HG03196 (cell line): ENCODE data around the gene CD9.
"Not testable (repeated sequence)": the region's sequence is repeated elsewhere in the genome, so short reads cannot be mapped to it uniquely, and the experiment has no call there.

Experiments used
- ATAC-seq: cut with Tn5 transposase; IDR thresholded peaks from one replicate; pipeline ENCODE4 v1.9.1; 2021; ENCODE audit not compliant: unreplicated experiment

Gene CD9

GRCh38 chr12:6198556-6198955 lies 1.6 kb upstream of the CD9 start:
- ATAC-seq, result no peak

- ATAC-seq, result no peak
Measured at GRCh38 chr12:6198985-6199530, 1.1 kb upstream of the CD9 start.

- ATAC-seq, result no peak
Measured at GRCh38 chr12:6199531-6200255, 507 bp upstream of the CD9 start.

DNA sequence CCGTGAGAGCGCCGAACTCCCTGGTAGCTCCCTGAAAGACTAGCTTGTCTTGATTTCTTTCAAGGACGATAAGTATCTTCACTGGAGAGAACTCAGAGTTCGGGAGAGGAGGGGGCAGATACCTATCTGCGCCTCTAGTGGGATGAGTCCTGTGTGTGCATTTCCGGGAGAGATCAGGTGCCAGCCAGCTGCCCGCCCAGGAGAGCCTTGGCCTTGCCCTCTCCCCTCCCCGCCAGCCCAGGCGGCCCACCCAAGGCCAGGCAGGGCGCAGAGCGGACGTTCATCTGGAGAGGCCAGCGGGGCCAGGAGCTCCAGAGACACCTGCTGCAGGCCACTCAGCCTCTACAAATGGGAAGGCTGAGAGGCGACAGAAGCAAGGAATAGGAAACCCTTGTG lies 1.0 kb downstream of the CD9 start:
- ATAC-seq, result no peak

DNA sequence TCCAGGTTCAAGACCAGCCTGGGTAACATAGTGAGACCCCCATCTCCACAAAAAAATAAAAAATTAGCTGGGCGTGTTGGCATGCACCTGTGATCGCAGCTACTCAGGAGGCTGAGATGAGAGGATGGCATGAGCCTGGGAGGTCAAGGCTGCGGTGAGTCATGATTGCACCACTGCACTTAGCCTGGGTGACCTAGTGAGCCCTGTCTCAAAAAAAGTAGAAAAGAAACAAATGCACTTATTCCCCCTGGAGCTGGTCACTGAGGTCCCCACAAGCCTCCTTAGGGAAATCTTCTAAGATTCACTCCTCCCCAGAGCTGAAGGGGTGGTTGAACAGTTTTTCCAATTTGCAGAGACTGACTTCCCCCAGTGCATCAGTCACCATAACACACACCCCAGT lies 1.6 kb downstream of the CD9 start:
- no peak for ATAC-seq

DNA sequence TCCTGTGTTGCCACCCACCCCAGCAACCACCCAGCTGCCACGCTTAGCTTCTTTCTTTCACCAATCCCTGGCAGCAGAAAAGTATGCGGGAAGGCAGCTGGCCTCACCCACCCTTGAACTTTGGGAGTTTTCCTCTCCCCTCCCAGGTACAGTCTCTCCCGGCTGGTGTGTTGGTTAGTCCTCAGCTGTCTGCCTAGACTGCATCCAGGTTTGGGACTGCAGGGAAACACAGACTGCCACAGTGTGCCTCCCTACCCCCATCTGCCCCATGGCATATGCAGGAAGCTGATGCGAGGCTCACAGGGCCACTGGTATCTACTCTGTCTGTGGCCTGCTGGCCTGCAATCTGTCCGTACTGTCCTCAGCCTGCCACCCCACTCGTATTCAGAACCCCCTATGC lies 2.1 kb downstream of the CD9 start:
- no peak for ATAC-seq

GRCh38 chr12:6202846-6203245 lies 2.6 kb downstream of the CD9 start:
- no peak for ATAC-seq

DNA sequence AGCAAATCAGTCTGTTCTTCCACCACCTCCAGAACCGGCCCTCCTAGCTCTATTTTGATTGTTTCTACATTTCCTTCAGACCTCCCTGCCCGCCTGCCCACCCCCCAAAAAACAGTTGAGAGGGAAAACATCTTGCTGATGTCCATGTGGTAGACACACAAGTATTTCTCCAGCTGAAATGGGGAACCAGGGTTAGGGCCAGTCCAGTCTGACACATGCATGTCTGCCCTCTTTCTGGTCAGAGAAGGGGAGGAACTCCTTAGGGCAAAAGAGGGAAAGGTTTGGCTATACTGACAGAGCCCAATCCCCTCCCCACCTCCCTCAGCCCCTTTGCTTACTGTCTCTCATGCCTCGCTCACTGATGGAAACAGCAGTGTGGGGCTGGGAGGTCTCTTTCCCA lies 3.4 kb downstream of the CD9 start:
- no peak for ATAC-seq

DNA sequence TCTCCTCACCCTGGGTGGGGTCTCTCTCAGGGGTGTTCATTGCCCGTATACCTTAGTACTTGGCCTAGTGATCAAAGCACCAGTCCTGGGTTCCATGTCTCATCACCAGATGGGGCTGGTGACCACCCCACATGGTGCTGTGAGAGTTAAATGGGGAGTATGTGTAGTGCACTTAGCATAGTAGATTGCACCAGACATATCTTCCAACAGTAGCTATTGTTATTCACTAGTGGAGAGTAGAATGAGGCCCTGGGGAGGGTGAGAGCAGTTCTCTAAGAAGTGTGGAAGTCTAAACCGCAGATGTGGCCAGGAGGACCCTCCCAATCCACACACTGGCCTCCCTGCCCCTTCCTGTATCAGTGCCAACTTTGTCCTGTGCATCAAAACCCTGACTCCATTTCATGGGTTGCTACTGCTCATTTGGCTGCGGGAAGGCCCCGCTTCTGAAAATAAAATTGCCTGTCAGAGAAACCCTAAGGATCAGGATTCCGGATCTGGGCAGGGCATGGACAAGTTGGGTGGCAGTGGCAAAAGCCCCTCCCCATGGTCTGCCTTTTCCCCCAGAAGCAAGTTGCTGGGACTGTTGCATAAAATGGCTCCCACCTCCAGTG lies 4.4 kb downstream of the CD9 start:
- no peak for ATAC-seq

GRCh38 chr12:6205144-6205539 lies 4.9 kb downstream of the CD9 start:
- no peak for ATAC-seq

- ATAC-seq, result no peak
Measured at GRCh38 chr12:6205761-6206160, 5.6 kb downstream of the CD9 start.

- no peak for ATAC-seq
Measured at GRCh38 chr12:6206327-6206726, 6.1 kb downstream of the CD9 start.

- ATAC-seq, result no peak
Measured at GRCh38 chr12:6207259-6207925, 7.2 kb downstream of the CD9 start.

DNA sequence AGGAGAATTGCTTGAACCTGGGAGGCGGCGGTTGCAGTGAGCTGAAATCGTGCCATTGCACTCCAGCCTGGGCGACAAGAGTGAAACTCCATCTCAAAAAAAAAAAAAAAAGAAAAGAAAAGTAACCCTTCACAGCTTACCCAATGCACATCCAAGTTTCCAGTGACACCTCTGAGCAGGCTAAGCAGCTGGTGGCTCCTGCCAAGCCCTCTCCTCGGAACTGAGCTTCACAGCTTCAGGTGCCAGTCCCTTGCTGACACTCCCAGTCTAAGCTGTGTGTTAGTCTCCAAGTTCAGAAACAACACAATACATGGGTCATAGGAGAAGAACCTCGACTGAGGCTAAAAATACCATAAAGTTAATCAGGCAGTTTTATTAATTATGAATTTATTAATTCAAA lies 7.9 kb downstream of the CD9 start:
- no peak for ATAC-seq

DNA sequence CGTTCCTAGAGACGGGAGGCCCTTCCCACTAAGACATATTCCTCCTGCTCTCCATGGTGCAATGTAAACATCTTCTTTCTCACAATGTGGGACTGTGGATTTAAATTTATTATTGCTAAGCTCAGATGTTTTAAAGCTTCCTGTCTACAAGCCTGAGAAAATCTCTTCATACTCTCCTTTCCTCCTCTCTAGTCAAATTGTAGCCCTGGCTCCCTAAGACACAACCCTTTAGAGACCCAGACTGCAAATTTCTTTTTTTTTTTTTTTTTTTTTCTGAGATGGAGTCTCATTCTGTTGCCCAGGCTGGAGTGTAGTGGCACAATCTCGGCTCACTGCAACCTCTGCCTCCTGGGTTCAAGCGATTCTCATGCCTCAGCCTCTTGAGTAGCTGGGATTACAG lies 9.2 kb downstream of the CD9 start:
- not testable (repeated sequence) for ATAC-seq

DNA sequence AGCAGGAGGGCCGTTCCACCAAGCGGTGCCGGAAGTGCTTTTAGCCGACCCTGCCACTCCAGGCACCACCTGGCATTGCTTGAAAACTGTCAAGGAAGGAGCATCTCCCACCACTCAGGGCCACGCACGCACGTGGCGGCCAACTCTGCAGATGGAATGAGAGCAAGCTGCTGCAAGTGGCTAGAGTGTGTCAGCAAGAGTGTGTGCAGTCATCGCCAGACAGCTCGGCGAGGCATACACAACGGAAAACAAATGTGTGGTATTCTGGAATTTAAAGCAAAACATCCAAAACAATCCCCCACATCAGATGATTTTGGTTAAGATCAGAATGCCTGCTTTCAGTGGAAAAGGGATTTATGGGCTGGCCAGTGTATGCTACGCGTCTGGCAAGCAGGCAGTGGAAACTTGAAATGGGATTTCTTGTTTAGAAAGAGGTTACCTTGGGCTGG lies 11.2 kb downstream of the CD9 start:
- no peak for ATAC-seq

DNA sequence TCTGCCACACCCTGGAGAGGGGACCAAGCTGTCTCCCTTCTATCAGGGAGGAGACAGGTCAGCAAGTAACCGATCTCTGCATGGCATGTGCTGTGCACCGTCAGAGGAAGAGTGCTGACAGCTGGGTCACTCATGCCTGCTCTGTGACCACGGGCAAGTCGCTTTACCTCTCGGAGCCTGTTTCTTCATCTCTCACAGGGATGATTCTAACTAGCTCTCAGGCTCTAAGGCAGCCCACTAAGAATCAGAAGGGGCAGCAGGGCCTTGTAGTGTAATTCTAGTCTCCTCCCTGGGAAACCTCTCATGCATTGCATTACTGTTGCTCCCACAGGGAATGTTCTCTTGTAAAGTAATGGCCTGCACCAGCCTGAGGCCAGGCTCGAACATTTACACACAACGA lies 11.9 kb downstream of the CD9 start:
- no peak for ATAC-seq

DNA sequence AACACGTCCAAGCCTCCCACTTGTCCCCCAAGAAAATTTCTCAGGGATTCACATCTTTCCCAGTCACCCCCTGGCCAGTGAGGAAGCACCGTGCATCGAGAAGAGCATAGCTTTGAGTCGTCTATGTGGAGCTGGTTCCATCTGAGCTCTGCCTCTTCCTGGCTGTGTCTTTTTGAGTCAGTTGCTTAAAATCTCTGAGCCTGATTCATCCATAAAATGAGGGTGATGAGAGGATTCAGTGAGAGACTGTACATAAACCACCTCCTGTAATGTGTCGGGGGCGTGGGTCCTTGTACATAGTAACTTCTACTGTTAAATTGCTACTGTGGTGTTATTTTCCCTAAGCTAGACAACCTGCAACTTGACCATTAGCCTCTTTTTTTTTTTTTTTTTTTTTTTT lies 13.8 kb downstream of the CD9 start:
- no peak for ATAC-seq

DNA sequence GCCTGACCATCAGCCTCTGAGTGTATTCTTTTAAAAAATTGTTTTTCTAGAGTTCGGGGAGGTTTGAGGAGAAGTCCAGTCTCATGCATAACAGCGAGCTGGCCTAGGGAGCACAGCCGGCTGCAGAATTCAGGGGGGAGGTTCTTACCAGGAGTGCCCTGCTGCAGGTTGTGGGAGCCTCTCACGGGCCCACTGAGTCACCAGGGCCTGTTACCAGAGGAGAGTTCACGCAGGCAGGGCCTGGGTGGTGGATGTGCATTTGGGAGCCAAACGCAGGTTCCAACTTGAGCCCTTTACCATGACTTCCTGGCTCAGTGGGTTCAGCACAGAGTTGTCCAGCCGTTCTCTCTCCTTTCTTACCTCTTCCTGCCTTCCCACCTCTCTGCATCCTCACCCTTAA lies 14.4 kb downstream of the CD9 start:
- ATAC-seq, result no peak

- ATAC-seq, result no peak
Measured at GRCh38 chr12:6215120-6215807, 15.1 kb downstream of the CD9 start.

- no peak for ATAC-seq
Measured at GRCh38 chr12:6215932-6216494, 15.8 kb downstream of the CD9 start.
